Stomach (tissue), 9 donors: ENCODE data around the gene ZBTB43. TPM values are rescaled to one million over a fixed set of nuclear protein-coding genes. Genes with fewer than 3 reads are reported as not detected.

Source experiments
- DNase-seq, 2 donors: peaks; one replicate each; pipeline versions ENCODE4 v3.0.0 to v3.0.0-alpha.2; 2013 to 2019
- H3K27ac ChIP-seq, 5 donors: fragments of 200-600 bp in 4 of 5; sonication (generic) in 4 of 5; one replicate each; pipeline ENCODE4 v1.5.1; 2013 to 2019; ENCODE audit warnings: mild to moderate bottlenecking in 1 of 5, moderate library complexity in 1 of 5
- H3K27me3 ChIP-seq, 3 donors: fragments of 200-600 bp; sonication (generic); one replicate each; pipeline ENCODE4 v1.5.1; 2017 to 2019; ENCODE audit warnings: mixed run types in 1 of 3
- H3K36me3 ChIP-seq, 4 donors: fragments of 200-600 bp; sonication (generic); 1 replicate in 3 of 4; 2 replicates in 1 of 4; pipeline ENCODE4 v1.5.1; 2016 to 2019
- H3K4me1 ChIP-seq, 4 donors: fragments of 200-600 bp; sonication (generic); one replicate each; pipeline ENCODE4 v1.5.1; 2016 to 2019
- H3K4me3 ChIP-seq, 4 donors: fragments of 200-600 bp; sonication (generic) in 3 of 4; one replicate each; pipeline ENCODE4 v1.5.1; 2016 to 2019; ENCODE audit warnings: mild to moderate bottlenecking in 1 of 4
- H3K9me3 ChIP-seq, 4 donors: fragments of 200-600 bp; sonication (generic); one replicate each; pipeline ENCODE4 v1.5.1; 2016 to 2019
- EP300 ChIP-seq: sonication (generic); formaldehyde crosslinking; IDR thresholded peaks from one replicate; pipeline ENCODE4 v1.6.1; 2017; ENCODE audit warnings: antibody characterized with exemption
- POLR2A ChIP-seq, 4 donors: fragments of 450-650 bp; IDR thresholded peaks; one replicate each; pipeline ENCODE4 v1.6.1; 2016; ENCODE audit warnings: antibody characterized with exemption in 4 of 4, control low read depth in 2 of 4, mild to moderate bottlenecking in 1 of 4, moderate library complexity in 1 of 4
- POLR2AphosphoS5 ChIP-seq, 3 donors: sonication (generic); formaldehyde crosslinking; IDR thresholded peaks; one replicate each; pipeline ENCODE4 v1.6.1; 2016; ENCODE audit warnings: antibody characterized with exemption in 3 of 3
- WGBS, 5 donors: extraction: QIAGEN DNeasy Blood & Tissue Kit in 3 of 5; methylation state at CpG; one replicate each; pipeline versions ENCODE4 v1.1.5 to v1.1.7; 2013 to 2018; 5-methylcytosine and 5-hydroxymethylcytosine counted together
- intact Hi-C: fragments of 100-400 bp; cut with DNase I; formaldehyde crosslinking; loops from one replicate; pipeline ENCODE4 v1.15.1; 2023; ENCODE audit warnings: low total_unique reads
- polyA plus RNA-seq, 3 donors: library from polyadenylated mRNA; stranded (reverse); fragments of 200-250 nt; gene quantifications; one replicate each; pipeline ENCODE4 v1.2.3, GENCODE V29; 2013
- total RNA-seq, 5 donors: library from RNA; depleted of rRNA; stranded (reverse); fragments of >200 nt; gene quantifications; one replicate each; pipeline versions ENCODE4 v1.1.0 to v1.2.3, GENCODE V29; 2014 to 2016
- TF ChIP-seq, protein P1 (sequence below), 7 experiments: fragments of 450-650 bp in 4 of 7; fragments of 200-600 bp in 3 of 7; sonication (generic) in 3 of 7; IDR thresholded peaks; one replicate each; pipeline ENCODE4 v1.5.1; 2016 to 2019; ENCODE audit warnings: antibody characterized with exemption in 7 of 7, control low read depth in 2 of 7, mild to moderate bottlenecking in 1 of 7
- donor health status: healthy with polysubstance abuse.
- donor health status: Bipolar disorder and iron deficiency.
- donor health status: healthy.

The ZBTB43 gene
- total and polyA plus RNA-seq, 8 donors: 1.8 to 114 (median 6.6) TPM

- DNase-seq: no peak
- no peak overlapping the region for H3K4me3 ChIP-seq
- peaks cover 14 to 71% (median 66%) of the 10 kb centered on the region in 4 donors for H3K36me3 ChIP-seq
- no peaks in the 10 kb centered on the region for H3K4me1 ChIP-seq
- TF ChIP-seq POLR2A (IDR thresholded peaks at IDR 0.05): no peak
- no peaks in the 10 kb centered on the region for H3K9me3 ChIP-seq
- 89 to 95% (median 94%) methylated on average over 11 of the region's 11 CpGs for WGBS, 5 donors
- no peak overlapping the region for H3K27ac ChIP-seq
- intact Hi-C loops: no loop called here
- no peaks in the 10 kb centered on the region for H3K27me3 ChIP-seq
Measured at GRCh38 chr9:126882746-126883145, 77.9 kb downstream of the ZBTB43 start.

DNA sequence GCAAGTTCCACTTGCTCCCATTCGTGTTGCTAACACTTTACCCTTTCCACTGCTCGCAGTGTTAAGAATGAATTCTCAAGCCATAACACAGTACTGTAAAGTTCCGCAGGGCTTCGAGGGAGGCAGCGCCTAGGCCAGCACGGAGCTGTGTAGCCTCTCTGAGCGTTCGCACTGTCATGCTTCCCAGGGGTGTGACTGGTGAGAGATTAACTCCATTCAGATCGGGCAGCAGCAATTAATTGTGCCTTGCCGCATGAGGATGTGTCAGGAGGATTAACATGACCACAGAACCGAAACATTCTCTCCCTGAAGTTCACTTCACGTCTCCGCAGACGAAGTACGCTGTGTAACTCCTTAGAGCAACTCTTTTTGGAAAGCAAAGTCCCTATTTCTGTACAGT, 78.8 kb downstream of the ZBTB43 start:
- intact Hi-C loops: no loop called here
- Histone ChIP-seq H3K36me3 (peaks cover 14 to 64% (median 62%) of the 10 kb centered on the region in 4 donors), H3K4me3 (no peak overlapping the region), H3K27me3 (no peaks in the 10 kb centered on the region), H3K4me1 (no peaks in the 10 kb centered on the region), H3K9me3 (no peaks in the 10 kb centered on the region), H3K27ac (no peak overlapping the region)
- 70 to 87% (median 84%) methylated on average over 15 of the region's 15 CpGs for WGBS, 5 donors
- DNase-seq: peak in 1 of 2 donors; percentile 37
- no peak for TF ChIP-seq POLR2A (IDR thresholded peaks at IDR 0.05)
- TF ChIP-seq, protein P1, sequence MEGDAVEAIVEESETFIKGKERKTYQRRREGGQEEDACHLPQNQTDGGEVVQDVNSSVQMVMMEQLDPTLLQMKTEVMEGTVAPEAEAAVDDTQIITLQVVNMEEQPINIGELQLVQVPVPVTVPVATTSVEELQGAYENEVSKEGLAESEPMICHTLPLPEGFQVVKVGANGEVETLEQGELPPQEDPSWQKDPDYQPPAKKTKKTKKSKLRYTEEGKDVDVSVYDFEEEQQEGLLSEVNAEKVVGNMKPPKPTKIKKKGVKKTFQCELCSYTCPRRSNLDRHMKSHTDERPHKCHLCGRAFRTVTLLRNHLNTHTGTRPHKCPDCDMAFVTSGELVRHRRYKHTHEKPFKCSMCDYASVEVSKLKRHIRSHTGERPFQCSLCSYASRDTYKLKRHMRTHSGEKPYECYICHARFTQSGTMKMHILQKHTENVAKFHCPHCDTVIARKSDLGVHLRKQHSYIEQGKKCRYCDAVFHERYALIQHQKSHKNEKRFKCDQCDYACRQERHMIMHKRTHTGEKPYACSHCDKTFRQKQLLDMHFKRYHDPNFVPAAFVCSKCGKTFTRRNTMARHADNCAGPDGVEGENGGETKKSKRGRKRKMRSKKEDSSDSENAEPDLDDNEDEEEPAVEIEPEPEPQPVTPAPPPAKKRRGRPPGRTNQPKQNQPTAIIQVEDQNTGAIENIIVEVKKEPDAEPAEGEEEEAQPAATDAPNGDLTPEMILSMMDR (IDR thresholded peaks at IDR 0.05): no peak
- TF ChIP-seq POLR2AphosphoS5 (IDR thresholded peaks at IDR 0.05): no peak
- TF ChIP-seq EP300: no peak

- peak in 1 of 2 donors; percentile 68 for DNase-seq
- H3K4me1 ChIP-seq: no peaks in the 10 kb centered on the region
- H3K4me3 ChIP-seq: no peak overlapping the region
- peaks cover 6 to 50% (median 48%) of the 10 kb centered on the region in 4 donors for H3K36me3 ChIP-seq
- intact Hi-C loops: no loop called here
- WGBS, 5 donors: 56 to 68% (median 61%) methylated on average over 6 of the region's 6 CpGs
- H3K9me3 ChIP-seq: no peaks in the 10 kb centered on the region
- H3K27me3 ChIP-seq: no peaks in the 10 kb centered on the region
- TF ChIP-seq EP300: no peak
- no peak for TF ChIP-seq POLR2AphosphoS5 (IDR thresholded peaks at IDR 0.05)
- TF ChIP-seq, protein P1 (IDR thresholded peaks at IDR 0.05): no peak
- peak overlapping the region in 1 of 5 donors; percentile 26 for H3K27ac ChIP-seq
Measured at GRCh38 chr9:126885131-126885641, 80.3 kb downstream of the ZBTB43 start.

- H3K9me3 ChIP-seq: no peaks in the 10 kb centered on the region
- intact Hi-C loops: no loop called here
- TF ChIP-seq POLR2AphosphoS5 (IDR thresholded peaks at IDR 0.05): no peak
- TF ChIP-seq EP300: no peak
- TF ChIP-seq, protein P1 (IDR thresholded peaks at IDR 0.05): no peak
- no peak for TF ChIP-seq POLR2A (IDR thresholded peaks at IDR 0.05)
- DNase-seq: no peak
- H3K36me3 ChIP-seq: peaks cover 0 to 40% (median 38%) of the 10 kb centered on the region in 4 donors
- no peaks in the 10 kb centered on the region for H3K27me3 ChIP-seq
- no peak overlapping the region for H3K27ac ChIP-seq
- no peaks in the 10 kb centered on the region for H3K4me1 ChIP-seq
- no peak overlapping the region for H3K4me3 ChIP-seq
- 73 to 86% (median 81%) methylated on average over 15 to 23 of the region's 23 CpGs for WGBS, 5 donors
Measured at GRCh38 chr9:126886034-126886822, 81.4 kb downstream of the ZBTB43 start.

DNA sequence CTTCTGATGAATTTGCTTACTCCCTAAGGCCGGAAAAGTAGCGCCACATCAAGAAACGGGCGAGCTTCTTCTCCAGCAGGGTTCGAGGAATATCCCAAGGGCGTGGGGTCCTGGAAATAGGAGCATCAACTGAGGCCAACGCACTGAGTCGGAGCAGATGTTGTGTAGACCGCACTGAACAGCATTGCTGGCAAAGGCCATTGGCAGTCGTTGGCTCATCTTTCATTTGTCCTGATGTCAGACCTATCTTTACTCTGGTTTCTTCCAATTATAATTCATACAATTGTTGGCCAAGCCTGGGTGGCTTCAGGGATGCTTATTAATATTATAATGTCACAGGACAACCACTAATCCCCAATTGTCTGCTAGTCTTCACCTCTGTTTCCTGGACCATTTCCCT, 82.1 kb downstream of the ZBTB43 start:
- TF ChIP-seq POLR2A (IDR thresholded peaks at IDR 0.05): no peak
- TF ChIP-seq POLR2AphosphoS5 (IDR thresholded peaks at IDR 0.05): no peak
- TF ChIP-seq, protein P1 (IDR thresholded peaks at IDR 0.05): no peak
- no peak for TF ChIP-seq EP300
- no peaks in the 10 kb centered on the region for H3K9me3 ChIP-seq
- peaks cover 0 to 39% (median 31%) of the 10 kb centered on the region in 4 donors for H3K36me3 ChIP-seq
- WGBS, 5 donors: 84 to 95% (median 88%) methylated on average over 10 of the region's 10 CpGs
- no peak for DNase-seq
- no peak overlapping the region for H3K27ac ChIP-seq
- no peaks in the 10 kb centered on the region for H3K4me1 ChIP-seq
- intact Hi-C loops: no loop called here
- no peak overlapping the region for H3K4me3 ChIP-seq
- no peaks in the 10 kb centered on the region for H3K27me3 ChIP-seq
